Measurements from ENCODE around the gene SMURF1.

Gene SMURF1

DNA sequence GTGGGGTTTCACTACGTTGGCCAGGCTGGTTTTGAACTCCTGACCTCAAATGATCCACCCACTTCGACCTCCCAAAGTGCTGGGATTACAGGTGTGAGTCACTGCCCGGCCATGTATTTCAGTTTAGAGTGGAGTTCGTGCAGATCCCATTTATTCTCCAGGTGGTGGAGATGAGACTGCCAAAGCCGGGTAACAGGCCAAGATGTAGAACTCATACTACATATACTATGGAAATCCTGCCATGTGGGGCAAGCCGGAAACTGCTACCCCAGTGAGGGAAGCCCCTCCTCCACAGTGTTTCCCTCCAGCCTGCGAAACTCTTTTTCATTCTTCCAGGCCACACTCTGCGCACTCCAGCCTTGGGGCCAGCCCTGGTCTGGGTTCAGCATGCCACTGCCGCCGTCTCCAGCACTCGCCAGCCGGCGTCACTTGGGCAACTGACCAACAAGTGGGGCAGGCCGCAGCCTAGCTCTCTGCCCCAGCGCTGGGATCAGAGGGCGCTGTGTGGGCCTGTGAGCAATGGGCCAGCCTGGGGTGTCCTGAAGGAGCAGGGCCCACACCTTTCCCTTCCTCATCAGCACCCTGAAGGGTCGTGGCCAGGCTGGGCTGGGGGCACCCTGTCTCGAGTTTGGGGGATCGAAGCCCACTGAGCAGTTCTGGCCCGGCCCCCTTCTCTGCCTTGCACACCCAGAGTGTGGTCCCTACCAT is 143.6 kb downstream of the SMURF1 start:
- Histone ChIP-seq H3K4me1 (ENCODE audit: control insufficient read depth, insufficient read depth, low read length) (no peaks in the 10 kb centered on the region), H3K9ac (ENCODE audit: low read length) (no peak overlapping the region), H3K36me3 (ENCODE audit: control insufficient read depth, insufficient read depth, low read length, severe bottlenecking) (peaks cover 73% of the 10 kb centered on the region), H3K4me3 (ENCODE audit: low read length) (no peak overlapping the region), H3K27me3 (replicated peaks; ENCODE audit: control insufficient read depth, insufficient read depth, low read length) (no peaks in the 10 kb centered on the region), H3K9me3 (ENCODE audit: control insufficient read depth, low read length) (no peaks in the 10 kb centered on the region)
- no peak for DNase-seq (ENCODE audit: low read depth)

DNA sequence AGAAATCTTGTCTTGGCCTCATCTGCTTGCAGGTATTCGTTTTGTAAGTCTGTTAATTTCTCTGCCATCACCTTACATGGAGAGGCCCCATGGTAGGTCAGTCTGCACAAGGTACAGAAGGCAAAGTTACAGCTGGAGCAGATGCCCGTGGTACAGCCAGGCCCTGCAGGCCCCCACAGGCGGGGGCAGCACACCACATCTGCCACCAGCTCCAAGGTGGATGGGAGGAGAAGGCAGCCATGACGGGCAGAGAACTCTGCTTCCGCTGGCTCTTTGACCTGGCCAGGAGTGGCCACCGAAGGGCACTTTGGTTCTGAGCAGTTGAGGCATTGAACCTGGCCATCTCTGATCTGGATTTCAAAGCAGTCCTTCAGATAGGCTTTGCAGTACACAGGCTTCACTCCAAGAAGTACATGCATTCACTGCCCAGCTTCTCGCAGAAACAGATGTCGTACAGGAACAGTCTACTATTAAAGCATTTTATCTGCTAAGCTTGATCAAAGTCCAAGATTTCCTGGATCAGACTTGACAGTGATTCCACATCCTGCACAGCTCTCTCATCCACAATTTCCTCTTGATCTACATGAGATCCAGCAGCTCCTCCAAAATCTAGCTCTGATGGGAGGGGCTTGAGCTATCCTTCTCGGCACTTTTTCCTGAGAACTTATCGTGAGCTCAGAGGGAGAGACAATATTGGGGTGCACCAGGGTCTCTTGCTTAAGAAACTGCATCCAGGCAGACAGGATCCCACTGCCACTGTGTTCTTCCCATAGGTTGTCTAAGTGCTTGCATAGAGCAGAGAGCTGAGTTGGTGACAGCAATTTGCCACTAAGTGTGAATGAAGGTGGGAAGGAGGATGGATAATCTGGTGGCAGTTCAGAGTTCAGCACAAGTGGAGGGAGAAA is 144.8 kb downstream of the SMURF1 start:
- no peak for DNase-seq (ENCODE audit: low read depth)
- no peak overlapping the region for H3K4me3 ChIP-seq (ENCODE audit: low read length)
- no peaks in the 10 kb centered on the region for H3K9me3 ChIP-seq (ENCODE audit: control insufficient read depth, low read length)
- H3K9ac ChIP-seq (ENCODE audit: low read length), result no peak overlapping the region
- H3K27me3 ChIP-seq (replicated peaks; ENCODE audit: control insufficient read depth, insufficient read depth, low read length), result no peaks in the 10 kb centered on the region
- H3K4me1 ChIP-seq (ENCODE audit: control insufficient read depth, insufficient read depth, low read length), result no peaks in the 10 kb centered on the region
- peaks cover 73% of the 10 kb centered on the region for H3K36me3 ChIP-seq (ENCODE audit: control insufficient read depth, insufficient read depth, low read length, severe bottlenecking)

DNA sequence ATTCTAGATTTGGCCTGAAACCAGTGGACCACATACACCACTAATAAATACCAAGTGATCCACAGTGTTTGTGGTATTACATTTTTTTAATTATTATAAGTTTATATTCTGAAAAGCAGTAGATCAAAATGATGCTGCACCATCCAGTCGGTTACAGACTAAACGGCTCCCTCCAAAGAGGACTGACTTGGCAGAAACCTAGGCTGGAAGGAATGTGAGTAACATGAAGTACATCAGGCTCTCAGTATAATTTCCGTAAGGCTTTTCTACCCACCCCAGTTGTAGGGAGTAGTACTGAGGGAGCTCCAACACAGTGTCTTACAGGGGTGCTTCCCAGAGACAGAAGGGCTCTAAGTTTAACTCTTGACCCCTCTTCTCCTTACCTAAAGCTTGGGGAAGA is 146.1 kb downstream of the SMURF1 start:
- H3K36me3 ChIP-seq (ENCODE audit: control insufficient read depth, insufficient read depth, low read length, severe bottlenecking), result peaks cover 77% of the 10 kb centered on the region
- no peak overlapping the region for H3K9ac ChIP-seq (ENCODE audit: low read length)
- no peak for DNase-seq (ENCODE audit: low read depth)
- no peaks in the 10 kb centered on the region for H3K4me1 ChIP-seq (ENCODE audit: control insufficient read depth, insufficient read depth, low read length)
- no peaks in the 10 kb centered on the region for H3K9me3 ChIP-seq (ENCODE audit: control insufficient read depth, low read length)
- H3K27me3 ChIP-seq (replicated peaks; ENCODE audit: control insufficient read depth, insufficient read depth, low read length), result no peaks in the 10 kb centered on the region
- no peak overlapping the region for H3K4me3 ChIP-seq (ENCODE audit: low read length)

DNA sequence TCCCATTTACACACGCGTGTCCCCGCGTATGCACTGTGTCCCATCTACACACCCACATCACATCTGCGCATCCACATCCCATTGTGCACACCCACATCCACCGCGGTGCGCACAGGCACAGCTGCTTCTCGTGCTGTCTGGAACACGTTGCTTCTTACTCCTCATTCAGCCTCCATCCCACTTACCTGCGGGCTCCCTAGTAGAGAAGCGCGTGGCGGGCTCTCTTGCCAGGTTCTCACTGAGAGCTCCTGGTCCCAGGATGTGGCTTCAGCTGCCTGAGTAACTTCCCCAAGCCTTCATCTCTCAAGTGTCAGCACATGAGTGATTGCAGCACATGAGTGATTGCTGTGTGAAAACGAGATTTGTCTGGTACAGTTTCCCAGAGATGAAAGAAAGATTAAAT is 147.8 kb downstream of the SMURF1 start:
- no peak overlapping the region for H3K9ac ChIP-seq (ENCODE audit: low read length)
- H3K9me3 ChIP-seq (ENCODE audit: control insufficient read depth, low read length), result no peaks in the 10 kb centered on the region
- H3K4me3 ChIP-seq (ENCODE audit: low read length), result no peak overlapping the region
- DNase-seq (ENCODE audit: low read depth), result no peak
- no peaks in the 10 kb centered on the region for H3K4me1 ChIP-seq (ENCODE audit: control insufficient read depth, insufficient read depth, low read length)
- no peaks in the 10 kb centered on the region for H3K27me3 ChIP-seq (replicated peaks; ENCODE audit: control insufficient read depth, insufficient read depth, low read length)
- peaks cover 80% of the 10 kb centered on the region for H3K36me3 ChIP-seq (ENCODE audit: control insufficient read depth, insufficient read depth, low read length, severe bottlenecking)

DNA sequence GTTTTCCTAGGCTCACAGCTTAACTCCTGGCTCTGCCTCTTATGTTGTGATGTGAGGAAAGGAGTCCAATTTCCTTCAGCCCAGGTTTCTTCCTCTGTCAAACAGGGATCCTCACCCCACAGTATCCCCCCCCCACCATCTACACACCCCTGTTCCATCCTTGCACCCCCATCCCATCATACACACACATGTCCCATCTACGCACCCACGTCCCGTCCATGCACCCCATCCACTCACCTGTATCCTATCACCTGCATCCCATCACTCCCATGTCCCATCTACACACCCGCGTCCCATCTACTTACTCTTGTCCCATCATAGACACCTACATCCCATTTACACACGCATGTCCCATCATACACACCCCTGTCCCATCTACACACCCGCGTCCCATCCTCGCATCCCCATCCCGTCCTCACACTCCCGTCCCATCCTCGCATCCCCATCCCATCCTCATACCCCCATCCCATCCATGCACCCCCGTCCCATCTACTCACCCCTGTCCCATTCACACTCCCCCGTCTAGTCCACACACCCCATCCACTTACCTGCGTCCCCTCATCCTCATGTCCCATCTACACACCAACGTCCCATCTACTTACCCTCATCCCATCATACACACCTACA is 148.3 kb downstream of the SMURF1 start:
- H3K9me3 ChIP-seq (ENCODE audit: control insufficient read depth, low read length), result no peaks in the 10 kb centered on the region
- peaks cover 80% of the 10 kb centered on the region for H3K36me3 ChIP-seq (ENCODE audit: control insufficient read depth, insufficient read depth, low read length, severe bottlenecking)
- H3K9ac ChIP-seq (ENCODE audit: low read length), result no peak overlapping the region
- H3K4me1 ChIP-seq (ENCODE audit: control insufficient read depth, insufficient read depth, low read length), result no peaks in the 10 kb centered on the region
- no peak for DNase-seq (ENCODE audit: low read depth)
- no peak overlapping the region for H3K4me3 ChIP-seq (ENCODE audit: low read length)
- H3K27me3 ChIP-seq (replicated peaks; ENCODE audit: control insufficient read depth, insufficient read depth, low read length), result no peaks in the 10 kb centered on the region

DNA sequence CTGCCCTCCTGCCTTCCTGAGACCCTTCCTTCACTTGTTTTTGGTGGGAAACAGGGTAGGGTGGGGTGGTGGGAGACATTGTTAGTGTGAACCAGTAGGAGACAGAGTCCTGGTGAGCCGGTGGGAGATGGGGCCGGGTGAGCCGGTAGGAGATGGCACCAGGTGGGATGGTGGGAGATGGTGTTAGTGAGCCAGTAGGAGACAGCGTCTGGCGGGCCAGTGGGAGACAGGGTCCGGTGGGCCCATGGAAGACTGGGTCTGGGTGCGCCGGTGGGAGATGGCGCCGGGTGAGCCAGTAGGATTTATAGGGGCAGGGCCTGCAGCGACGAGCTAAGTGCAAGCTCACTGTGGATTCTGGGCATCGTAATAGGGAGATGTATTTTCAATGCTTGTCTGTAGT is 148.8 kb downstream of the SMURF1 start:
- H3K36me3 ChIP-seq (ENCODE audit: control insufficient read depth, insufficient read depth, low read length, severe bottlenecking), result peaks cover 80% of the 10 kb centered on the region

DNA sequence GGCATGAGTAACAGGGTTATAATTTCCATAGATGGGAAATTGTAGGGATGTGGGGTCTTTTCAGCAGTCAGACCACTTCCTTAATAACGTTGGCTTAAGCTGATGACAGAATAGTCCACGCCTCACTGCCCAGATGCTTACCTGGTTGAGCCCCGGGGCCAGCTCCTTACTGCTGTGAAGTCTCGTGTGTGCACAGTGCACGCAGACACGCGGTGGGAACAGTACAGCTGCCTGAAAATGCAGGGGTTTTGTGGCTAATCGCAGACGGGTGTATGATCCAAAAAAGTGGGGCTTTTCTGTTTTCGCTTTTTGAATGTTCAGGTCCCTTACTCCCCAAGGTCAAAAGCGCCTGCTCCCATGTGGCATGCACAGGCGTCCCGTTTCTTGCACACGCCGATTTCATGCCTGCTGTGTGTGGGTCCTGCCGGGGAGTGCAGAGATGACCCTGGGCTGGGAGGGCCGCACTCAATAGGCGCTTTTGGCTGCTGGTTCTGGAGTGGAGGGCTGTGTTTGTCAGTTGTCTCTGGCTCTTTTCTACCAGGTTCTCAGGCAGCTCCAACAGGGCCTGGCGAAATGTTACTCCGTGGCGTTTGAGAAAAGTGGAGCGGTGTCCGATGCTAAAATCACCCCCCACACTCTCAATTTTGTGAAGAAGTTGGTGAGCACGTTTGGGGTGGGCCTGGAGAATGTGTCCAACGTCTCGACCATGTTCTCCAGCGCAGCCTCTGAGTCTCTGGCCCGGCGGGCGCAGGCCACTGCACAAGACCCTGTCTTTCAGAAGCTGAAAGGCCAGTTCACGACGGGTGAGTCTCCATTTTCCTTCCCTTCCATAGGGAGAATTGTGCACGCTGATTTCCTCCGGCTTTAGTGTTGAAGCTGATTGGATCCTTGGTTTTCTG is 149.6 kb downstream of the SMURF1 start:
- H3K9me3 ChIP-seq (ENCODE audit: control insufficient read depth, low read length), result no peaks in the 10 kb centered on the region
- H3K27me3 ChIP-seq (replicated peaks; ENCODE audit: control insufficient read depth, insufficient read depth, low read length), result no peaks in the 10 kb centered on the region
- no peak overlapping the region for H3K9ac ChIP-seq (ENCODE audit: low read length)
- no peaks in the 10 kb centered on the region for H3K4me1 ChIP-seq (ENCODE audit: control insufficient read depth, insufficient read depth, low read length)
- H3K4me3 ChIP-seq (ENCODE audit: low read length), result no peak overlapping the region
- H3K36me3 ChIP-seq (ENCODE audit: control insufficient read depth, insufficient read depth, low read length, severe bottlenecking), result peaks cover 83% of the 10 kb centered on the region
- no peak for DNase-seq (ENCODE audit: low read depth)

More for the DNA sequence above, 148.8 kb downstream of the SMURF1 start:
- no peak for DNase-seq (ENCODE audit: low read depth)
- H3K4me3 ChIP-seq (ENCODE audit: low read length), result no peak overlapping the region
- H3K4me1 ChIP-seq (ENCODE audit: control insufficient read depth, insufficient read depth, low read length), result no peaks in the 10 kb centered on the region
- H3K9me3 ChIP-seq (ENCODE audit: control insufficient read depth, low read length), result no peaks in the 10 kb centered on the region
- no peak overlapping the region for H3K9ac ChIP-seq (ENCODE audit: low read length)
- H3K27me3 ChIP-seq (replicated peaks; ENCODE audit: control insufficient read depth, insufficient read depth, low read length), result no peaks in the 10 kb centered on the region

DNA sequence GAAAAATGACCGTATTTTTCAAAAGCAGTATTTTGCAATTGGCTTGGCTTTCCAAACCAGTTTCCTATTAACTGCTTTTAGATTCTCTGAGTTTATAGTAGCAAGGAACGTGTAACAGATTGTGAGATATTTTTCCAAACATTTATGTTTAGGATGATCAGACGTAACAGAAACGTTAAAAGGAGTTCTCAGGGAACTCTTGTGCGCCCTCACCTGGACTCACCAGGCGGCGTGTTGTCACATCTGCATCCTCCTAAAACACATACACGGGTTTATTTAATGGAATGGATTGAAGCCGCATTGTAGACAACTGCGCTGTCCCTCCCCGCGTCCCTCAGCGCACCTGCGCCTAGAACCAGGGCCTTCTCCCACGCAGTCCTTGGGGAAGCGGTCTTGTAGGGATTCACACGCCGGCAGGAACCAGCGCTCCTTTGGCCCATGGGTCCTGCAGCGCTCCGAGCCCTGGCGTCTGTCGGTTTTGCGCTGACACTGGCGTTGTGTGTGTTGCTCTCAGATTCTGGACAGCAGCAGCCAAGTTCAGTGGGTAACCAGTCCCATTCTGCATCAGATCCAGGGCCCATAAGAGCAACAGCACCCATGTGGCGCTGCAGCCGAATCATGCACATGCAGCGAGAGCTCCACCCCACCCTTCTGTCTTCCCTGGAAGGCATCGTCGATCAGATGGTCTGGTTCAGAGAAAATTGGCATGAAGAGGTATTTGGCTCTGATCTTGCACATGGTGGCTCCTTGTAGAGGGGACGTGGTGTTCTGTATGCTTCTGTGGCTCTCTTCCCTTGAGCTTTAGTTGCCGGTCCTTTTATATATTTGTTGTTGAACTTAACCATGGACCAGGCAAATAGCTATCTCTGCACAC is 150.6 kb downstream of the SMURF1 start:
- DNase-seq (ENCODE audit: low read depth), result no peak
- H3K27me3 ChIP-seq (replicated peaks; ENCODE audit: control insufficient read depth, insufficient read depth, low read length), result no peaks in the 10 kb centered on the region
- H3K9me3 ChIP-seq (ENCODE audit: control insufficient read depth, low read length), result no peaks in the 10 kb centered on the region
- no peak overlapping the region for H3K9ac ChIP-seq (ENCODE audit: low read length)
- no peak overlapping the region for H3K4me3 ChIP-seq (ENCODE audit: low read length)
- H3K4me1 ChIP-seq (ENCODE audit: control insufficient read depth, insufficient read depth, low read length), result no peaks in the 10 kb centered on the region
- H3K36me3 ChIP-seq (ENCODE audit: control insufficient read depth, insufficient read depth, low read length, severe bottlenecking), result peaks cover 83% of the 10 kb centered on the region

DNA sequence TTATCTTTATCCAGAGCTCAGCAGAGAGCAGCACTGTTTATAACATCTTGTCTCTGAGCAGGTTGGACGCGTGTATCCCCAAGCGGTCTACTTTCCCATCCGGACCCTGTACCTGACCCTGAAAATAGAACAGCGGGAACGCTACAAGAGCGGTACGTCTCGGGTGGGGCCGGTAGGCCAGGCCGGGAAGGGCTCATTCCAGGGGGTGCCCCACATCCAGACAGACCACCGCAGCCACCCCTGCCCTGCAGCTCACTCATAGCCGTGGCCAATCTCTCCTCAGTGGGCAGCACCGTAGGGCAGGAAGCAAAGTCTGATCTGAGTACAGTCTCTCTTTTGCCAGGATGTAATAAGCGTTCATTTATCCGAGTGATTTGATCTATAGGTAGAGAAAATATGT is 151.8 kb downstream of the SMURF1 start:
- peaks cover 88% of the 10 kb centered on the region for H3K36me3 ChIP-seq (ENCODE audit: control insufficient read depth, insufficient read depth, low read length, severe bottlenecking)

DNA sequence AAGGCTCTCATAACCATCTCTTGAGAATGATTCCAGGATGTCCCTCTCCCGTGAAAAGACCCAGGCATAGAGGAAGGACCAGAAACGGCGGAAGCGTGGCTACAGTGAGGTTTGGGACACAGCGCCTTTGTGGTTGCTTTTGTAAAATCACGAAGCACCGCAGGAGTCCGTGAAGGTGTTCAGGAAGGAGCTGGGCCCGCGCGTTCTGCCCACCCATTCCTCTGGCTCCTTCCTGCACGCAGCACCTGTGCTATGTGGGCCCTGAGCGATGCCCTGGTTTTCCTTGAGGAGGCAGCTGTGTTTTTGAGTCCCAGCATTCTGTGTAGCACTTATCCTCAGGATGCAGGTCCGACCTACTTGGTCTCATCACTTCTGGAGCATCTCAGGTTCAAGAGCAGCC is 152.8 kb downstream of the SMURF1 start:
- Histone ChIP-seq H3K9me3 (ENCODE audit: control insufficient read depth, low read length) (no peaks in the 10 kb centered on the region), H3K27me3 (replicated peaks; ENCODE audit: control insufficient read depth, insufficient read depth, low read length) (no peaks in the 10 kb centered on the region), H3K4me3 (ENCODE audit: low read length) (no peak overlapping the region), H3K4me1 (ENCODE audit: control insufficient read depth, insufficient read depth, low read length) (no peaks in the 10 kb centered on the region), H3K36me3 (ENCODE audit: control insufficient read depth, insufficient read depth, low read length, severe bottlenecking) (peaks cover 91% of the 10 kb centered on the region), H3K9ac (ENCODE audit: low read length) (no peak overlapping the region)
- no peak for DNase-seq (ENCODE audit: low read depth)

More for the DNA sequence above, 151.8 kb downstream of the SMURF1 start:
- Histone ChIP-seq H3K9me3 (ENCODE audit: control insufficient read depth, low read length) (no peaks in the 10 kb centered on the region), H3K4me1 (ENCODE audit: control insufficient read depth, insufficient read depth, low read length) (no peaks in the 10 kb centered on the region), H3K9ac (ENCODE audit: low read length) (no peak overlapping the region), H3K27me3 (replicated peaks; ENCODE audit: control insufficient read depth, insufficient read depth, low read length) (no peaks in the 10 kb centered on the region), H3K4me3 (ENCODE audit: low read length) (no peak overlapping the region)
- DNase-seq (ENCODE audit: low read depth), result no peak

Measured in adipocyte (in vitro differentiated cells).